Karpas-422 (cell line): ENCODE results near the gene ANGEL2. TPM values are rescaled to one million over a fixed set of nuclear protein-coding genes. Genes with fewer than 3 reads are reported as not detected.
"Not testable (repeated sequence)": the region's sequence is repeated elsewhere in the genome, so short reads cannot be mapped to it uniquely, and the experiment has no call there.

Experiments
- DNase-seq: peaks from one replicate; pipeline ENCODE4 v3.0.0-alpha.2; 2015
- H2AFZ ChIP-seq: fragments of 200-600 bp; sonication (generic); 2 replicates; pipeline ENCODE4 v1.6.1; 2014; ENCODE audit warnings: antibody characterized with exemption, low read length, mixed read lengths
- H3K27ac ChIP-seq: fragments of 200-600 bp; sonication (generic); 2 replicates; pipeline ENCODE4 v1.5.1; 2014; ENCODE audit warnings: mild to moderate bottlenecking, low read length, moderate library complexity
- H3K27me3 ChIP-seq: fragments of 200-600 bp; sonication (generic); 2 replicates; pipeline ENCODE4 v1.6.1; 2014; ENCODE audit warnings: low read length, mixed read lengths
- H3K36me3 ChIP-seq: fragments of 200-600 bp; sonication (generic); 2 replicates; pipeline ENCODE4 v1.6.1; 2014; ENCODE audit warnings: low read length, mixed read lengths; ENCODE audit not compliant: insufficient read depth
- H3K4me1 ChIP-seq: fragments of 200-600 bp; sonication (generic); 2 replicates; pipeline ENCODE4 v1.6.1; 2014; ENCODE audit warnings: mild to moderate bottlenecking, low read length, mixed read lengths
- H3K4me2 ChIP-seq: fragments of 200-600 bp; sonication (generic); 2 replicates; pipeline ENCODE4 v1.6.1; 2014; ENCODE audit warnings: low read length, low read depth, mild to moderate bottlenecking; ENCODE audit not compliant: poor library complexity, severe bottlenecking
- H3K4me3 ChIP-seq: fragments of 200-600 bp; sonication (generic); 2 replicates; pipeline ENCODE4 v1.5.1; 2014; ENCODE audit warnings: mild to moderate bottlenecking, antibody characterized with exemption, low read length, mixed read lengths
- H3K79me2 ChIP-seq: fragments of 200-600 bp; sonication (generic); 2 replicates; pipeline ENCODE4 v1.6.1; 2014; ENCODE audit warnings: mild to moderate bottlenecking, low read length, mixed read lengths
- H3K9ac ChIP-seq: fragments of 200-600 bp; sonication (generic); 2 replicates; pipeline ENCODE4 v1.6.0; 2014; ENCODE audit warnings: low read length
- H3K9me2 ChIP-seq: fragments of 200-600 bp; sonication (generic), shearing (Covaris generic); replicated peaks from 2 replicates; pipeline ENCODE4 v1.6.0; 2014; ENCODE audit warnings: mild to moderate bottlenecking, low read length, moderate library complexity; ENCODE audit not compliant: insufficient read depth
- H3K9me3 ChIP-seq: fragments of 300-700, 200-600 bp; sonication (generic); 2 replicates; pipeline ENCODE4 v1.6.1; 2014; ENCODE audit warnings: low read length, mixed read lengths
- H4K20me1 ChIP-seq: fragments of 200-600 bp; sonication (generic); 2 replicates; pipeline ENCODE4 v1.6.1; 2014; ENCODE audit warnings: mild to moderate bottlenecking, antibody characterized with exemption, low read length, low read depth; ENCODE audit not compliant: insufficient read depth
- total RNA-seq: library from RNA; depleted of rRNA; stranded (reverse); fragments of >200 nt; shearing (Covaris generic); gene quantifications from 2 replicates; pipeline ENCODE4 v1.2.3, GENCODE V29; 2014; ENCODE audit warnings: low replicate concordance

Gene ANGEL2
- total RNA-seq, 1 experiment from 2014 or later: 97.1 TPM

GRCh38 chr1:213053455-213053854, 37.8 kb upstream of the ANGEL2 start:
- no peak for DNase-seq
- Histone ChIP-seq H4K20me1 (no peaks in the 10 kb centered on the region), H3K27ac (no peak overlapping the region), H3K79me2 (peaks cover 34% of the 10 kb centered on the region), H3K9me3 (no peaks in the 10 kb centered on the region; the same call in 1 of the 2 replicates), H3K4me2 (peak overlapping the region; percentile 72), H3K9me2 (no peaks in the 10 kb centered on the region), H3K36me3 (no peaks in the 10 kb centered on the region), H3K4me1 (peaks cover 16% of the 10 kb centered on the region), H3K27me3 (no peaks in the 10 kb centered on the region), H3K4me3 (no peak overlapping the region), H3K9ac (no peak overlapping the region), H2AFZ (no peak overlapping the region)

- Histone ChIP-seq H3K4me1 (peaks cover 16% of the 10 kb centered on the region), H3K9me2 (no peaks in the 10 kb centered on the region), H3K9me3 (no peaks in the 10 kb centered on the region; the same call in 1 of the 2 replicates), H2AFZ (no peak overlapping the region), H3K36me3 (no peaks in the 10 kb centered on the region), H3K4me2 (peak overlapping the region; percentile 72), H4K20me1 (no peaks in the 10 kb centered on the region), H3K79me2 (peaks cover 32% of the 10 kb centered on the region), H3K27ac (no peak overlapping the region), H3K4me3 (peak overlapping the region; percentile 86), H3K27me3 (no peaks in the 10 kb centered on the region), H3K9ac (peak overlapping the region; percentile 76)
- no peak for DNase-seq
Observed at GRCh38 chr1:213051881-213052202, 36.2 kb upstream of the ANGEL2 start.

DNA sequence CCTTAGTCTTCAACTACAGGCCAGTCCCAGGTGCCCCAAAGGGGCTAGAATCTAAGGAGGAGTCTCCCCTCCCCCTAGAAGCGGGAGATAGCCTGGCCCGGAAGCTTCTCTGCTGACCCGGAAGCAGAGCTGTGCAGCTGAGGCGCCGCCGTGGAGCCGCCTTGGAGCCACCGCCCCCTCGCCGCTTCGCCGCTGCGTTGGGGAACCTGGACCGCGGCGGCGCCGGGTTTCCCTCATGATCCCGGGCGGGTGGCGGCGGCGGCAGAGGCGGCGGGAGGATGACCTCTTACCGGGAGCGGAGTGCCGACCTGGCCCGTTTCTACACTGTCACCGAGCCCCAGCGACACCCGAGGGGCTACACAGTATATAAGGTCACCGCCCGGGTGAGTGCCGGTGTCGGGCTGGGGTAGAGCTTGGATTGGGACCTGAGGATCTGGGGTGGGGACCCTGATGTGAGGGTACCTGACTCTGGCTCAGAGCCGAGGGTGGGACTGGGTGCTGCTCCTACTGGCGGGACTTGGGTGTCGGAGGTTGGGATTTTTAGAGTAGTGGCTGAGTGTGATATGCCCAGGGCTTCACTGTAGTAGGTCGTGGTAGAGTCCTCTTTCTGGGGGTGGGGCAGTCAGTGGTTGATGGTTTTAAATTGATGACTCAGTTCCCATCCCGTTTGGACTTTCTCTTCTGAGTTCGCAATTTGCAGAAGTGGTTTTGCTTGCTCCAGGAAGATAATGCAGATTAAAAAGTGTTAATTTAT, 35.6 kb upstream of the ANGEL2 start, which contains the start of gene RPS6KC1:
Gene RPS6KC1, plus strand, starts transcription at position 115 of the 754 bp plus-strand sequence. Its CDS starts 164 bp downstream, at position 279.
- H3K79me2 ChIP-seq: peaks cover 27% of the 10 kb centered on the region
- H3K4me1 ChIP-seq: peaks cover 16% of the 10 kb centered on the region
- H3K9ac ChIP-seq: peak within 1 kb of the TSS; percentile 76
- H4K20me1 ChIP-seq: no peaks in the 10 kb centered on the region
- no peaks in the 10 kb centered on the region; the same call in 1 of the 2 replicates for H3K9me3 ChIP-seq
- H3K9me2 ChIP-seq: no peaks in the 10 kb centered on the region
- H3K27ac ChIP-seq: no peak within 1 kb of the TSS
- no peaks in the 10 kb centered on the region for H3K27me3 ChIP-seq
- peak within 1 kb of the TSS; percentile 72 for H3K4me2 ChIP-seq
- peak within 1 kb of the TSS; percentile 86 for H3K4me3 ChIP-seq
- peak; percentile 91 for DNase-seq
- H3K36me3 ChIP-seq: no peaks in the 10 kb centered on the region
- peak within 1 kb of the TSS; percentile 100 for H2AFZ ChIP-seq

- H3K27ac ChIP-seq: no peak overlapping the region
- peak overlapping the region; percentile 100 for H2AFZ ChIP-seq
- H3K4me1 ChIP-seq: peaks cover 16% of the 10 kb centered on the region
- no peaks in the 10 kb centered on the region for H3K36me3 ChIP-seq
- peak overlapping the region; percentile 76; the same call in 1 of the 2 replicates for H3K9ac ChIP-seq
- H3K4me3 ChIP-seq: peak overlapping the region; percentile 86
- H3K9me2 ChIP-seq: no peaks in the 10 kb centered on the region
- no peaks in the 10 kb centered on the region for H3K27me3 ChIP-seq
- no peaks in the 10 kb centered on the region for H4K20me1 ChIP-seq
- no peaks in the 10 kb centered on the region; the same call in 1 of the 2 replicates for H3K9me3 ChIP-seq
- H3K4me2 ChIP-seq: peak overlapping the region; percentile 72
- H3K79me2 ChIP-seq: peaks cover 22% of the 10 kb centered on the region
- DNase-seq: no peak
Observed at GRCh38 chr1:213050745-213051126, 35.1 kb upstream of the ANGEL2 start.

DNA sequence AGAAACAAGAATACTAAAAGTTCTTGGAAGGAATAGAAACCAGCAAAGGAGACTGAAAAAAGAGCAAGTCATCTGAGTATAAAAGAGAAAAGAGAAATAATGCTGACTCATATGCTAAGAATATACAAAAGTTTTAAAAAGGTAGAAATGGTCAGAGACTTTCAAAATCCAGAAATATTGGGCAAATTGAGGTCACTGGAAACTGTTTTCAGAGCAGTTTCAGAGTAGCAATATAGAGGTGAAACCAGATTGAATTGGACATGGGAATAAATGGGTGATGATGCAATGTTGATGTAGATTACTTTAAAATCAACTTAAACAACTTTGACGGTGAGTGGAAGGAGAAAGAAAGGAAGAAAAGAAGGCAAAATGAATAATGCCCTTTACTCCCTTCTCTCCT, 33.6 kb upstream of the ANGEL2 start:
- H3K4me2 ChIP-seq: no peak overlapping the region
- H3K4me1 ChIP-seq: peaks cover 16% of the 10 kb centered on the region
- no peak overlapping the region for H3K27ac ChIP-seq
- no peaks in the 10 kb centered on the region for H4K20me1 ChIP-seq
- H3K9me3 ChIP-seq: no peaks in the 10 kb centered on the region; the same call in 1 of the 2 replicates
- no peak overlapping the region for H3K9ac ChIP-seq
- H3K79me2 ChIP-seq: peaks cover 18% of the 10 kb centered on the region
- no peaks in the 10 kb centered on the region for H3K27me3 ChIP-seq
- no peak for DNase-seq
- H3K4me3 ChIP-seq: no peak overlapping the region
- H3K9me2 ChIP-seq: no peaks in the 10 kb centered on the region
- peak overlapping the region; percentile 72; the same call in 1 of the 2 replicates for H2AFZ ChIP-seq
- no peaks in the 10 kb centered on the region for H3K36me3 ChIP-seq

DNA sequence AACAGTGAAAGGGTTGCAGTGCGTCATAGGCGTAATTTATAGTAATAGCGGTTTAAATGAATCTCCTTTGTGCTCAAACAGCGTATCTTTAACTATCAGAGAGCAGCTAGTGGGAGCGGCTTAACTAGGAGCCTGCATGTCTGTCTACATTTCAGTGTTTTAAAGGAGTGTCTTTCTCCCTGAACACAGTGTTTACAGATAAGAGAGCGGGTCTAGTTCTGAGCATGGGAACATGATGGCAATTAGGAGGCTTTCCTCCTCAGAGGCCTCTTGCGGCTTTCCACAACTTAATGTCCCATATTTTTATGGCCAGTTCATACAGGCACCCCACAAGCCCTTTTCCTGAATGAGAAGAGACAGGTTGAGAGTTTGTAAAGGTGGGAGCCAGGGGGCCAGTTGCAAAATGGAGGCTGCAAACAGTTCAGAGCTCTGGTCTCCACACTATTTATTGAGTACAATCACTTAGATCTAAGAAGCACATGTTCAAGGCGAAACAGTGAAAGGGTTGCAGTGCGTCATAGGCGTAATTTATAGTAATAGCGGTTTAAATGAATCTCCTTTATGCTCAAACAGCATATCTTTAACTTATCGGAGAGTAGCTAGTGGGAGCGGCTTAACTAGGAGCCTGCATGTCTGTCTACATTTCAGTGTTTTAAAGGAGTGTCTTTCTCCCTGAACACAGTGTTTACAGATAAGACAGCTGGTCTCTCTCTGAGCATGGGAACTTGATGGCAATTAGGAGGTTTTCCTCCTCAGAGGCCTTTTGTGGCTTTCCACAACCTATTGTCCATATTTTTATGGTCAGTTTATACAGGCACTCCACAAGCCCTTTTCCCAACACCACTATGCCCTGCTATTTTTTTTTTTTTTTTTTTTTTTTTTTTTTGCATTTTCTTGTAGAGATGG, 29.9 kb upstream of the ANGEL2 start:
- H3K9me3 ChIP-seq, H3K9me2 ChIP-seq, H3K36me3 ChIP-seq, DNase-seq, H3K4me1 ChIP-seq, H3K4me3 ChIP-seq, H3K27ac ChIP-seq, H3K79me2 ChIP-seq, H2AFZ ChIP-seq, H3K4me2 ChIP-seq, H3K27me3 ChIP-seq, H3K9ac ChIP-seq, H4K20me1 ChIP-seq: not testable (repeated sequence)

DNA sequence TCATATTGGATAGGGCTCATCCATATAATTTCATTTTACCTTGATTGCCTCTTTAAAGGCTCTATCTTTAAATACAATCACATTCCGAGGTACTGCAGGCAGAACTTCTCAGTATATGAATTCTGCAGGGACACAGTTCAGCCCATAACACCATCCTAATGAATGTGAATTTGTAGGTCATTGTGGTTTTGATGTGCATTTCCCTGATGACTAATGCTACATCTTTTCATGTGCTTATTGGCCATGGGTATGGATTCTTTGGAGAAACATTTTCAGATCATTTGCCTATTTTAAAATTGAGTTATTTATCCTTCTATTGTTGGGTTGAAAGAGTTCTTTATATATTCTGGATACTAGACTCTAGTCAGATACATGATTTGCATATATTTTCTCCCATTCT, 25.8 kb upstream of the ANGEL2 start:
- no peaks in the 10 kb centered on the region for H3K27me3 ChIP-seq
- H3K9me3 ChIP-seq: no peaks in the 10 kb centered on the region
- H3K79me2 ChIP-seq: no peaks in the 10 kb centered on the region
- H3K4me3 ChIP-seq: no peak overlapping the region
- DNase-seq: no peak
- H3K4me2 ChIP-seq: no peak overlapping the region
- H2AFZ ChIP-seq: no peak overlapping the region
- no peaks in the 10 kb centered on the region for H3K9me2 ChIP-seq
- no peak overlapping the region for H3K9ac ChIP-seq
- no peak overlapping the region for H3K27ac ChIP-seq
- H3K36me3 ChIP-seq: no peaks in the 10 kb centered on the region
- H4K20me1 ChIP-seq: no peaks in the 10 kb centered on the region
- H3K4me1 ChIP-seq: no peaks in the 10 kb centered on the region

DNA sequence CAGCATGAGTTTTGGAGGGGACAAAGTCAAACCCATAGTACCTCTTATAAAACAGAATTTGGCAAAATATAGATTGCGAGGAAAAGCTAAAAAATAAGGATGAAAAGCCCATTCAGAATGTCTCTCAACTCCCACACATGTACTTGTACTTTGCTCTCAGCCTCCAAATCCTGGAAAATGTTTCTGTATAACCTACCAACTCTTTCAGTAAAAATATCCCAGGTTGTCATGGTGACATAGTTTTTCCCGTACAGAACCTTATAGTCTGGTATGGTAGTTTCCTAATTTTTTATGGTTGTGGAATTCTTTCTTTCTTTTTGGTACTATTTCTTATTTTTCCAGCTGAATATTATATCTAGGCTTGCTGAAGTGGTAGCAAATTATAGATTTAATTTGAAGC, 19.9 kb upstream of the ANGEL2 start:
- Histone ChIP-seq H3K4me1 (no peaks in the 10 kb centered on the region), H2AFZ (no peak overlapping the region), H3K4me3 (no peak overlapping the region), H3K4me2 (no peak overlapping the region), H3K9me2 (no peaks in the 10 kb centered on the region), H3K9me3 (no peaks in the 10 kb centered on the region), H3K36me3 (no peaks in the 10 kb centered on the region), H3K79me2 (no peaks in the 10 kb centered on the region), H4K20me1 (no peaks in the 10 kb centered on the region), H3K9ac (no peak overlapping the region), H3K27me3 (no peaks in the 10 kb centered on the region), H3K27ac (no peak overlapping the region)
- DNase-seq: no peak
